Measurements from ENCODE around the gene SHC3.

Gene SHC3

DNA sequence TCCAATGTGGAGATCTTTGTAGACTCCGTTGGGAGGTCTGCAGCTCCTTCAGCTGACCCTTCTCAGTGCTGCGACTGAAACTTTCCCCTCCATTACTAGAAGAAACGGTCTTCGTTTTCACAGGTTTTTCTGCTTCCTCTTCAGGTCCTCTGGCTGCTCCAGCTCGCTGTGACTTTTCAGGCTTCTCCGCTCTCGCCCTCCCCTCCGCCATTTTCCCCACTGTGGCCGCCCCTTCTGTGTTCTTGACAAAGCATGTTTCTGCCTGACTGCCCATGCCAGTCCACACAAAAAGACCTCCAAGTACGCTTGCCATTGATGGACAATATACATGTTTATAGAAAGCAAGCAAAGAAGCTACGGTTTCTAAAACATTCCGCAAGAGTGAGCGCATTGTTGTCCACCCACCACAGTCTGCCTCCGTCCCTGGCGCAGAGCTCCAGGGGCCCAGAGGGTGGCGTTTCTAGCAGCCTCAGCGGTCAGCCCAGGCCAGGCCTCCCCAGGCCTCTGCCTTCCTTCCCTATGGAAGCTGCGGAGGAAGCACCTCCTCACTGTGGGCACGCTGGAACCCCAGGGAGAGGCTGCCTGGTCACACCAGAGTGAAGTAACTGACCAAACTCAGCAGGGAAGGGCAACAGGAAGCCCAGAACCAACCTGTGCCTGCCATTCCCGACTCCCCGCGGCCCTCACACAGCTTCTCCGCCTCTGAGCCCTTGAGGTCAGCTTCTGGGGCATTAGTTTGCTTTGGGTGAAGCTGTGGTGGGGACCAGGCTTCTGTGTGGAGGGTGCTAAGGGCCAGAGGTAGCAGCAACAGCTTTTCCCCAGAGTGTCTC lies 207.3 kb downstream of the SHC3 start:
- no peak for TF ChIP-seq CTCF (IDR thresholded peaks at IDR 0.05; ENCODE audit: extremely low read depth, insufficient read depth, missing control alignments)
- DNase-seq (ENCODE audit: low spot score) = no peak
- in situ Hi-C loops (cut with MboI; ENCODE audit: low pct_unique_long_range_greater_than_20kb, low sequenced_read_pairs, unreplicated experiment) = no loop called here

DNA sequence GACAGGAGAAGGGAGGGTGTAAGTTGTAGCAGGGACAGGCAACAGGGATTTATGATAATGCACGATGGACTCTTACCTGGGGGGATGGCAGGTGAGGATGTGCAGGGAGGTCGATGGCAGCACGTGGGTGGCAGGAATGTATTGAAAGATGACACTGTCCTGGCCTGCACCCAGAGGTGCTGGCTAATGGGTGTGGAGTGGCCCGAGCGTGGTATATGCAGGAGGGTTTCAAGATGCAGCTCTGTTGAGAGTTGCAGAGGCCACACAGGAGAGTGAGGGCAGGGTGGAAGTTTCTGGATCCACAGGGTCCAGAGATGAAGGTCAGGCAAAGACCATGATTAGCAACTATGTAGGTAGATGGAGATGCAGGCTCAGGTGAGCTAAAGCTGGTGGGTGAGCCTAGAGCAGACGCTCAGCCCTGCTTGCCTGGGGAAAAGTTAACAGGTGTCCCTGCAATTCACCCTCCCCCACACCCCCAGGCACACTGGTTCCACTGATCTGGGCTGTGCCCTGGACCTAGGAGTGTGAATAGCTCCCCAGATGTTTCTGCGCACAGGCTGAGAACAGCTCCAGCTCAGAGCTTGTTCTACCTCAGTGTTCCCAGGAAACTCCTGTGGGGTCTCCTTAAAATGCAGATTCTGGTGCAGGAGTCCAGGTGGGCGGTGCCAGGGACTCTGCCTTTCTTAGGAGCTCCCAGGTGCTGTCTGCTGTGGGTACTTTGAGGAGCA lies 208.8 kb downstream of the SHC3 start:
- in situ Hi-C loops (cut with MboI; ENCODE audit: low pct_unique_long_range_greater_than_20kb, low sequenced_read_pairs, unreplicated experiment) = no loop called here
- no peak for DNase-seq (ENCODE audit: low spot score)
- no peak for TF ChIP-seq CTCF (IDR thresholded peaks at IDR 0.05; ENCODE audit: extremely low read depth, insufficient read depth, missing control alignments)

DNA sequence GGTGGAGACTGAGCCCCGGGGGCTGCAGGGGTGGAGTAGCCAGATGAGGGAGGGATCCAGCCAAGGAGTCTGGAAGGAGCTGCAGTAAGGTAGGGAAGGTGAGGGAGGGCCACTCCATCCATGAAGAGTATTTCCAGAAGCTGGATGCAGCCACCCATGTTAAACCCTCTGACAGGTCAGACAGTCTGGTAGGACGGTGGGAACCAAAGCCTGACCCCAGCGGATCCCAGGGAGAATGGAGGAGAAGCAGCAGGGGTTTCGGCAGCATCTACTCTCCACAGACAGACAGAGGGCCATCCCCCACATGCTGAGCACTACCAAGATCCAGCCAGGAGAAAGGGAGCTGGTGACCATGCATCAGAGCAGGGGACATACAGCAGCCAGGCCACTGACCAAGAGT lies 209.8 kb downstream of the SHC3 start:
- in situ Hi-C loops (cut with MboI; ENCODE audit: low pct_unique_long_range_greater_than_20kb, low sequenced_read_pairs, unreplicated experiment) = no loop called here
- no peak for TF ChIP-seq CTCF (IDR thresholded peaks at IDR 0.05; ENCODE audit: extremely low read depth, insufficient read depth, missing control alignments)
- DNase-seq (ENCODE audit: low spot score) = no peak

GRCh38 chr9:88966894-88967676 lies 211.5 kb downstream of the SHC3 start:
- DNase-seq (ENCODE audit: low spot score) = no peak
- TF ChIP-seq CTCF (IDR thresholded peaks at IDR 0.05; ENCODE audit: extremely low read depth, insufficient read depth, missing control alignments) = no peak
- in situ Hi-C loops (cut with MboI; ENCODE audit: low pct_unique_long_range_greater_than_20kb, low sequenced_read_pairs, unreplicated experiment) = no loop called here

DNA sequence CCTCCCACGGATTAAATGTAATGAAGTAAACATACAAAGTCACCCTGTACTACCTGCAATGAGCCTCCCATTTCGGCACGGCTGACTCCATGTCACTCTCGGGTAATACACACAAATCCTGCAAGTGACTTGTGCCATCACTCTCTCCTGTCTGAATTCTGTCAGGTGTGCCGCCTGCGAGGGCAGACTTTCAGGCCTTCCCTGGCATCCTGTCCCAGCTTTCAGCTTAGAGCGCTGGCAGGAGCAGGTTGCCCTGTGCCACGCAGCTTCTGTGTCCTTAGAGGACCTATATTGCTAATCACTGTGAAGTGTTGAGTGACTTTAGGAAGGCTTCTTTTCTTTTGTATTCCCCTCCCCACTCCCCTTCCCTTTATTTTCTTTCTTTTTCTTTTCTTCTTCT lies 213.1 kb downstream of the SHC3 start:
- in situ Hi-C loops (cut with MboI; ENCODE audit: low pct_unique_long_range_greater_than_20kb, low sequenced_read_pairs, unreplicated experiment) = no loop called here
- no peak for TF ChIP-seq CTCF (IDR thresholded peaks at IDR 0.05; ENCODE audit: extremely low read depth, insufficient read depth, missing control alignments)
- DNase-seq (ENCODE audit: low spot score) = no peak

DNA sequence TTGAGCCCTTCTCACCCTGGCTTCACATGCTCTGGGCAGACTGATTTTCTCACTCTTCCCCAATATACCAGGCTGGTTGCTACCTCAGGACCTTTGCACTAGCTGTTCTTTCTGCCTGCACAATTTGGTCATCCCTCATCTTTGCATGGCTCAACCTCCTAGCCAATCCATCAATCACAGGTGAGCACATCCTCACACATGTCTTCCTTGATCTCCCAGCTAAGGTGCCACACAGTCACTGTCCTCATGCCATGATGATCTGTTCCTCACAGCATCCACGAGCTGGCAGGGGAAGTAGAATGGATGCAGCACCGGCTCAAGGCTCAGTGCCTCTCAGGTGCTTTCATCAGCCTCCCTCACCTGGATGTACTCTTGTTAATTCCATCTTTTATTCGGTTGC lies 218.0 kb downstream of the SHC3 start:
- DNase-seq (ENCODE audit: low spot score) = no peak
- in situ Hi-C loops (cut with MboI; ENCODE audit: low pct_unique_long_range_greater_than_20kb, low sequenced_read_pairs, unreplicated experiment) = no loop called here
- no peak for TF ChIP-seq CTCF (IDR thresholded peaks at IDR 0.05; ENCODE audit: extremely low read depth, insufficient read depth, missing control alignments)

All from GM13977 (cell line).